MV-4-11 (cell line): ENCODE data around the gene MMRN1.

Source experiments
- DNase-seq: peaks from one replicate; lab custom pipeline; 2025; lab: John Stamatoyannopoulos, UW

Gene MMRN1

DNA sequence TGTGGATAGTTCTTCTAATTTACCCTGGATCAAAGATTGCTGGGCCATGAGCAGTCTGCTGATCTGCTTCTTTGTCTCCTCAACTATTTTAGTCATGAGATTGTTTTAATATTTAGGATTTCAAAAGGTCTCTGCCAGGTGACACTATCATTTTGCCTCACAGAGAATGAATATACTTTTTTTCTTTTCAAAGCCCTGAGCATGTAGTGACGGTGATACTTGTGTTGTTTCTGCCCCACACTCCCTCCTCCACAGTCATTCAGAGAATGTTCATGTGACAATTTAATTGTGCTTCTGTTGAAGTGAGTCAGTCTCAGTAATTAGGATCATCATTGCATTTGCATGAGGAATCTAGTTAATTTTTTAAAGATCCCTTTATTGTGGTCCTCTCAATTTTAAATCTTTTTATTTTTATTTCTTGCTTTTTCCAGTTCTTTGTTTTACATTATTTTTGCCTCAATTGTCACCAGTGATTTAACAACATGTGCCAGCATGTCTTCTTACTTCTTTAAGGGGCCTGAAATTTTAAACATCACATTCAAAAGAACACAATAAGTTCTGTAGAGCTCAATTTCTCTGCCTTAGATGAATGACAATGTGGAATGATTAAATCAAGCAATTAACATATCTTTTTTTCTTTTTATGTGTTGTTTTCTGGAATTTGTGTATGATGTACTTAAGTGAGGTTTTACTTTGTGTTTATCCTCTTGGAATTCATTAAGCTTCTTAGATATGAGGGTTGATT, 12.3 kb downstream of the MMRN1 start:
- no peak for DNase-seq

DNA sequence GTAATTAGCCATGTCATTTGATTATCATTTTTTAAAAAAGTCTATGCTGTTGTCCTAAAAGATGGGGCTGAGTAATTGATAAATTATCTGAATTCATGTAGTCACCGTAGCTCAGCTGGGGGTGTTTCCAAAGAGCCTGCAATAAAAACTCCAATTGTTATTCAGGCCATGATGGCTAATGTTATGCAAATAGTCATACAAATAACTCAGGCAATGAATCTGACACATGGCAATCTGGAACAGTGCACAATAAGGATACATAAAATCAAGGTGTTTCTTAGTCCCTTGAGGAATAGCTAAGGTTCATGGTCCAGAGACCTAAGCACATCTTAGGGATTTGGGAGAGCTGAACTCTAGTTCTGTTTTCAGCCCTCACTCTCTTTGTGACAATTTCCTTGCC, 15.2 kb downstream of the MMRN1 start:
- no peak for DNase-seq

DNA sequence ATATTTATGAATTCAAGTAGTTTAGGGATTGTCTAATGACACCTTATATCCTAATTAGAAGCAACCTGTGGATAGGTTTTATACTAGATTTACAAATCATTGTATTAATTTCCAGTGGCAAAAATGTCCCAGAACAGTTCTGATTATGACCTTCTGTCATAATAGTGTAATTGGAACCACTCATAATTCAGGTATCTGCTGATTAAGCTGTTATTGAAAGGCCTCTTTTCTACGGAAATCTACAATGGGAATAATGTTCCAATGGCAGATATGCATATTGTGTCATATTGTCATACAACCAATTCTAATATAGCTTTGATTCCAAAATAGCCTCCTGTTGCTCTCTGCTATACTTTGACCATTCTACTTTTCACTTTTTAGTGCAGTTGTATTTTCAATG, 19.0 kb downstream of the MMRN1 start:
- no peak for DNase-seq

DNA sequence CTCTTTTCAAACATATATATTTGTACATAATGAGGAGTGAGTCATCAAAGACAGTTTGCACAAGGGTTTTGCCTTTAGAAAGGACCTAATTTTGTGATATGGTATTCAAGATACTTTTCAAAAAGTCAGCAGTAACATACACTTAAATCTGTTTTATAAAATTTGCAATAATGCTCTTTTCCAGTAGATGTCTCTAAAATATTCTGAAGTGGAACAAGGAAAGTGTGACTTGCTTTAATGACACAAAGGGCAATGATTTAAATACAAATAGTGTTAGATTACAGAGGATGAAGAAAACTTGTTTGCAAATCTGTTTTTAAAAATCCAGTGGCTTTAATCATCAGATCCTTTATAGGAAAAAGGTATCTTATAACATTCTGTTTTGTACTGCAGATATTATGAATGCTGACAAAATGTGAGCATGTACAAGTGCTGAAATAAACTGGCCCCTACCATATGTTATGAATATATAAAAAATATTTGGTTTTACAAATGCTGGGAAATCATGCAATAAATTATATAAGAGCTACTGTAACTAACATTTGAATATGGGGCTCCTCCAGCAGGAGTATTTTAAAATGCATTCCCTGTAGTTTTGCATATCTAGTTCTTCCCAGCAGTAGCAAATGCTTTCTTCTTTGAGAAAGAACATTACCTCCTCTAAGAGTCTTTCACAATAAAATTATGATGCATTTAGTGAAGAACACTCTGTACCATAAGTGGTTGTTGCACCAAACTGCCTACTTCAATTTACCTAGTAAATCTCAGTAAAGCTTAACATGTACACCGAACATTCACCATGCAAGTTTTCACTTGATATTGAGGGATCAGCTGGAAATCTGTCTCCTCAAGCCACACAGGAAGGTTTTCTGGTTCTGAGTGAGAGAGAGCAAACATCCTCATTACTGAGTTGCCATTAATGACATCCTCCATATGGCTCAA, 20.2 kb downstream of the MMRN1 start:
- DNase-seq, result no peak

DNA sequence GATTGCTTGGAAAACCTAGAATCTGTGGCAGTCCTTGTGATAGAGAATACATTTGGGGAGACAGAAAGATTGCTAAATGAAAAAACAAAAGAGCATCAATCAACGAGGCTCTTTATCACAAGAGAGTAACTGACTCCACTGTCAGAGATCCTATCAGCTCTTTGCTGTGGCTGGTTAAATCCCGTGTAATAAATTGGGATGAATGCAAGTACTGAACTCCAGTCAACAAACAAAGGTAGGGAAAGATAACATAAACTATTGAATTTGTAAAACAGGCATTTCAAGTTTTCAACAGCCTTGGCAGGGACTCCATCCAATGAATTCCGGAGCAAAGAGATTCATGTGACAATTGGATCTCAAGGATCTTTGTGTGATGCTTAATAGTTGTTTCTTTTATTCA, 21.3 kb downstream of the MMRN1 start:
- no peak for DNase-seq

DNA sequence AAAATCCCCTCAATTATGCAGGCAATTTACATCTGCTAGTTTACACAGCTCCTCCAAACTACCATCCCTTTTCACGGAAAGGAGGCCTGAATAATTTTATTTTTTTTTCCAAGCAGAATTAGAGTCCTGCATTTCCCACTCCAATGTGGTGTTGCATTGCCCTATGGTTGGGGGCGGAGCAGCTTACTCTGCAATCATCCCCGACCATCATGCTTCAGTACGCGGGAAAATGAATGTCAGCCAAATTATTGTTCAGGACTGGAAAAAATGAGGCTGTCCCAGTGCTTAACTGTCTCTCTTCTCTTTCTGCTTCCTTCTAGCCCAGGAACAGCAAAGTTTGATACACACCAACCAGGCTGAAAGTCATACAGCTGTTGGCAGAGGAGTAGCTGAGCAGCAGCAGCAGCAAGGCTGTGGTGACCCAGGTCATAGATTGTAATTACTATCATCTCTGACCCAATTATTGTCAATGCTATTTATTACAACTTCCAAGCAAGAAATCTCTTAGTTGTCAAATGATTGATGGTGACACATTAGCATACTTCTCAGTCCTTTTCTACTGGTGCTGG, 28.3 kb downstream of the MMRN1 start:
- DNase-seq, result no peak

DNA sequence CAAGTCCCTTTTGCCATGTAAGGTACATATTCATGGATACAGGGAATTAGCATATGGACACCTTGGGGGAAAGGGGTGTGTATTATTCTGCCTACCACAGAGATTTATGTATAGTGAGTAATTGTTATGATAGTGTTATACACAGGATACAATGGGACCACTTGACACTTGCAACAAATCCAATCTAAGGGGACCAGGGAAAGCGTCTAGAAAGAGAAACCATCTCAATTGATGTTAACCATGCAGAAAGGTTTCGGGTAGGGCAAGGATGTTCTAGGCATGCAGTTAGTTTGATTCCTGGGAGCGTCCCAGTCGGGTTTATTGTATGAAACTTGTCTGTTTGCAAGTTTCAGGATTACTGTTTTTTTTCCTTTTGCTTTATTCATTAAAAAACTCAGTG, 34.2 kb downstream of the MMRN1 start:
- DNase-seq, result no peak

DNA sequence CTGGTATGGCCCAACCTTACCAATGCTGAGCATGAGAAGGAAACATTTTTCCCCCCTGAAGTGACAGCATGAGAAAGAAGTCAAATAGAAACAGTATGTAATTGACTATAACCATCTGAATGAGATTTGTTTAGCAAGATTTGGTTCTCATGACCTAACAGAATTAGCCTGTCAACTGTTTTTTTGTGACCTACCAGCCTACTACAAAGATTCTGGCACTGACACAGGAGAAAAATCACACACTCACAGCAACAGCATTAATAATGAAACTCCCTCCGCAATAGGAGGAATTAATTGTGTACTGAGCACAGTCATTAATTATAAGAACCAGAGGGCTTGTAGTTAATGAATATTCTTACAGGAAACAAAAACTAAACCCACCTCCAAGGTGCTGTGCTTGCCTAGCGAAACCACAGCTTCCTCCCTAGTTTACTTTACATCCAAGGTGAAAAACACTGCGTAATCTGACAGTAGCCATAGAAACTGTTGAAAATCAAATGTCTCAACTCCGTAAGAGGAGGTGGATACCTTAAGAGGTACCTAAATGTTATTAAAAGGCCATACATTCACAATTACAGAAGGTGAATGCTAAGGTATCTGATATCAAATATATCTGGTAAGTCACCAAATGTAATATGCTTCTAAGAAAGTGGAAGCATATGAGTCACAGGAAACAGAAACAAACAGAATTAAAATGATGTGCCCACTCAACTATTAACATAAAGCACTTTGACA, 34.9 kb downstream of the MMRN1 start:
- DNase-seq, result no peak

DNA sequence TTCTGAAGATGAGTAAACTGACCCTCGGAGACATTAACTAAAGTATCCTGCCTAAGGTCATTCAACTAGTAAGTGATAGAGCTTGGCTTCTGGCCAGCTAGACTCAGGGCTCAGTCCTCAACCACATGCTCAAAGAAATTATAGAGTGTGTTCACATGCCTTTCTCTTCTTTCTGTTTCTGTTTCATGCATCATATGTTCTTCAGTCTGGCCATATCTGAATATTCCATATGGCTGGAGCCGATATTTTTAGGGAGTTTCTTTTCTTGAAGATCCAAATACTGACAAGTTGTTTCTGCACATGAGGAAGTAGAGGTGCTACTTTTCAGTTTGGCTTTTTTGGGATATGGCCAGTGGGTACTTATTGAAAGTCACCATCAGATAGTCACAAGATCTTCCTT, 44.9 kb downstream of the MMRN1 start:
- DNase-seq, result no peak

DNA sequence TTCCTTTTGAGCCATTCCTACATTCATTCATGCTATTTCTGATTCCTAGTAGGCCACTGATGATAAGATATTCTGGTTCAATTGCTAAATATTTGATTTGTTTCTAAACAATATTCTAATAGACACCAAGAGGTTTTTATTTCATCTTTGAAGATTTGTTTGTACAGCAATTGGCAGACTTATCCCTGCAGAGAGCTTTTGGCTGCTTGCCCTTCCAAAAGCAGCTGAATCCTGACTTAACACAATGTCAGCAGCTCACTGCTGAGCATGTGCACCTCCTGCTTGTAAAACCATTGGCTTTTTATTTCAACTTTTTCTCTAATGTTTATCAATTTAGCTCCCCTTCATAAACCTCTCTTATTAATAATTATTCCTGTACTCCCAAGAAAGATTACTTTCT, 45.3 kb downstream of the MMRN1 start:
- DNase-seq, result no peak

DNA sequence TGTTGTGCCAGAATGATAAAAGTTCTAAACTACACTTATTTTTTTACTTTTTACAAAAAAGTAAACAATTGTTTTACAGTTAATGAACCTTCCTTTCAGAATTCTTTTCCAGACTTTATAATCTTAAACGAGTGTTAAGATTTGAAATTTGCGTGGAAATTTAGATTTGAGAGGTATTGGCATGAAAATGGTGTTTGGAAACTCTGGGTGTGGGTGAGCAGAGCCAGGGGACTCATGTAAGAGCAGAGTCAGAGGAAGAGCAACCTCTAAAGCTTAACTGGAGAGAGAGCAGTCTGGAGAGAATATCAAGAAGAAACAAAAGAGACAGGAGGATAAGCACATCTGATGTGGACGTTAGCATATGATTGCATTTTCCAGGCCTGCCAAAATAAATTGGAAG, 48.2 kb downstream of the MMRN1 start:
- no peak for DNase-seq

DNA sequence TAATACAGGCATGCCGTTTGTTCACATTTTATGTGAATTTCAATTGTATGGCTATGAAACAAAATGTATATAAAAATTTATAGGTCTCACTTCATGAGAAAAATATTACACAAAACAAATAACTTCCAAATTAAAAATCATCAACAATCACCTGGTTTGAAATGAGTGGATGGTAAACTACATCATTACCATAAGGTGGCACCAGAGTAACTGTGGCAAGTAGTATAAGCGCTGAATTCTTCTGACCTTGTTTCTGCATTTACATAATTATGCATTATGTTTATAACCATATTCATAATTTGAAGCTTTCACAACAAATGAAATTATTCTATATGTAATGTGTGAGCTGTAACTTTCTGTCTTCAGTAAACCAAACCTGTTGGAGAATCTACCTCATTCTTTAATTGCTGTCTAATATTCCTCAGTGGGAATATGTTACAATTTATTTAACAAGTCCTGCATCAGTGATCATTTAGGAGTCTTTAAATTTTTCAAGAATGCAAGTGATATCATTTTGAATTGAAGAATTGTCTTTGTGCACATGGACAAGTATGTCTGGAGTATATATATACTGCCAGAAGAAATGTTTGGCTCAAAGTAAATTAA, 55.2 kb downstream of the MMRN1 start:
- DNase-seq, result no peak

DNA sequence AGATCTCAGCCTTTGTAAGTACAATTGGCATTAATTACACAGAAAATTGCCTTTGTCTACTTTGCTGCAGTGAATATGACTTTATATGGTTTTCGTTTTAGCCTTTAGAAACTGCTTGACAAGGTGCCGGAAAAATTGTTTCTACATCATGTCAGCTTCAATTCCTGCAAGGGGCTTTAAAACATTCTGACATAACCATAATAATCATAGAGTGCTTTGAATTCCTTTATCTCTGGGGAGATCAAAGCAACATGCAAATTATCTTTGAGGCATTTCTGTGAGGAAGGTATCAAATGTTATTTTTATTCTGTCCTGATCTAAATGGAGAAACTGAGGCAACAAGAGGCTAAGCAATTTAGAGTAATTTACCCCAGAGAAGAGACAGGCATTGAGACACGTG, 57.8 kb downstream of the MMRN1 start:
- no peak for DNase-seq

DNA sequence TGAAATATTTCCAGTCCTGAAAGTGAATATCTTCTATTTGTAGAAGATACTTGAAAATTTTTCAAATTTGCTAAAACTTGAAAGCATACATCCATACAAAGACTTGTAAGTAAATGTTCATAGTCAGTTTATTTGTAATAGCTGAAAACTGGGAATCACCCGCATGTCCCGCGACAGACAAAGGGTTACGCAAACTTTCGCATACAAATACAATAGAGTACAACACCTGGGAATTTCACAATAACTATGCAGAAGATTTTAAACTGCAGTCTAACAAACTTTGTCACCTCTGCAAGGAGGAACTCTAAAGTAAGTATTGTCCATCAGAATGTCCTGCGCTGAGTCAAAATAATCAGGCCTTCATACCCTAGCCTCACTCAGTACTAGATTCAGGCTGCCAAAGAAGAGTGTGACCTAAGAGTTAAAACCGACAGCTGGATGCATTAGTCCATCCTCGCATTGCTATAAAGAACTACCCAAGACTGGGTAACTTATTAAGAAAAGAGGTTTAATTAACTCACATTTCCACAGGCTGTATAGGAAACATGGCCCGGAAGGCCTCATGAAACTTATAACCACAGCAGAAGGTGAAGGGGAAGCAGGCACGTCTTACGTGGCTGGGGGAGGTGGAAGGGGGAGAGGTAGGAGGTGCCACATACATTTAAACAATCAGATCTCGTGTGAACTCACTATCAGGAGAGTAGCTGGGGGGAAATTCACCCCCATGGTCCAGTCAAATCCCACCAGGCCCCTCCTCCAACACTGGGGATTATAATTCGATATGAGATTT, 60.4 kb downstream of the MMRN1 start:
- no peak for DNase-seq

DNA sequence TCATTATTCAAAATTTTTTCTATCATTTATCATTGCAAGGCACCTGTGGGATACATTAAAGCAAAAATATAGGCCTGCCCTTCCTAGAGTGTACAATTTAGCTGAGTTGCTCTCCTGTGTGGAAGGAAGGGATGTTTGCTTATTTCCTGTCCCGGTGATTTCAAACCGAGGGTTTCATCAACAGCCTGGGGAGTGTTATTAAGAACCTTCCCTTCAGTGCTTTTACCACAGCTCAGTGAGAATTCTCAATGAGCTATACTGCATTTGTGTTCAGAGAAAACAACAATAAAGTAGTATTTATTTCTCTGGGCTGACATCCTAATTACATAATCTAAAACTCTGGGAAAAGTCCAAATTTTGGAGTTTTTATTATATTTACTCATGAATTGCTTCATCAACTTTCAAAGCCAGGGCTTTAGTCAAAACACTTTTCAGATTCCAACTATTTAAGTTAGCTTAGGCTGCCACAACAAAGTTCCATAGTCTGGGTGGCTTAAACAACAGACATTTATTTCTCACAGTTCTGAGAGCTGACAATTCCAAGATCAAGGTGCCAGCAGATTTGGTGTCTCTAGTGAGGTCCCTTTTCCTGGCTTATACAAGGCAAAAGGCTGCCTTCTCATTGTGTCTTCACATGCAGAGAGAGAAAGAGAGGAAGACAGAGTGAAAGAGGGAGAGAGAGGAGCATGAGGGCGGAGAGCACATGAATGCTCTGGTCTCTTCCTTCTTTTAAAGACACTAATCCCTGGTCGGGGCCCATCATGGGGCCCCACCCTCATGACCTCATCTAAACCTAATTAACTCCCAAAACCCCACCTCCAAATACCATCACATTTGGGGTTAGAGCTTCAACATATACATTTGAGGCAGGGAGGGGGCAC, 62.6 kb downstream of the MMRN1 start:
- no peak for DNase-seq

DNA sequence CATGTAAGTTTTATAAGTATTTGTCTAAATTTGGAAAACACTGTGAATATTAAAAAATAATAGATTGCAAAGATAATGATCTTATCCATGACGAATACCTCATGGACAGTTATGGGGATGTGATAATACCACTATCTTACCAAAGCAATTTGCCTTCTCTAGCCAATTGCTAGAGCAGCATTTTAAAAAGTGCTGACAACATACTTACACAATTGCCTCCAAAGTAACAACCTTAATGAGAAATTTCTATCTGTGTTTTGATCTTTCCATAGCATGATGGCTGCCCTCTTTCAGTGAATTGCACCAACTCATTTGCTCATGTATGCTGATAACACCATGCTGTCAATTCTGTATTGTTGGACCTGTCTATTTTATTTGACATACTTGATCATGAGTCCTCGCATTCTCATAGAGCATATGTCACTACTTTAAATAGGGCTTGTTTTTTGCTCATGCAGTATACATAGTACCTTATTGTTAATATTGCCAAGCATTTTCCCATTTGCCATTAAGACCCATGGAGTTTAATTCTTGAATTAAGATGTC, 87.2 kb downstream of the MMRN1 start:
- DNase-seq, result no peak

DNA sequence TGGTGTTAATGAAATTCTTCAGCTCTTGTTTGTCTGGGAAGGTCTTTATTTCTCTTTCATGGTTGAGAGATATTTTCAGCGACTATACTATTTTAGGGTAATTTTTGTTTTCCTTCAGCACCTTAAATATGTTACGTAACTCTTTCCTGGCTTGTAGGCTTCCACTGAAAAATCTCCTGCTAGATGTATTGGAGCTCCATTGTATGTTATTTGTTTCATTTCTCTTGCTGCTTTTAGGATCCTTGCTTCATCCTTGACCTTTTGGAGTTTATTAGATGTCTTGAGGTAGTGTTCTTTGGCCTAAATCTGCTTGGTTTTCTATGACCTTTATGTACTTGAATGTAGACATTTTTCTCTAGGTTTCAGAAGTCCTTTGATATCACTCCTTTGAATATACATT, 93.6 kb downstream of the MMRN1 start:
- no peak for DNase-seq

DNA sequence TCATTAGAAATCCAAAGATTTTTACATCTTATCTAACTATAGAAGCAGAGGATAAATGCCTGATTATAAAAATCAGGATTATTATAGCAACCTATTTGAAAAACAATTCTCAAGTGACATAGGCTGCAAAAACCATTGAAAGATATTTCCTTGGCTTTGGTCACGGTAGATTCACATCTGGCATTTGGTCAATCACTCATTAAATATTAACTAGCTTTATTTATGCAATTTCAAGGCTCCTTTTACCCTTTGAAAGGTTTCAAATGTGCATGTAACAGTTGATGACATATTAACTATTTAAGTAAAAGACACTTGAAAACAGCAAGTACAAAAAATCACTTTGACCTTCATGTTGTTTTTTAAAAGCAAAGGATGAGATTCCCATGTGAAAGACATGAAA, 98.1 kb downstream of the MMRN1 start:
- DNase-seq, result no peak

DNA sequence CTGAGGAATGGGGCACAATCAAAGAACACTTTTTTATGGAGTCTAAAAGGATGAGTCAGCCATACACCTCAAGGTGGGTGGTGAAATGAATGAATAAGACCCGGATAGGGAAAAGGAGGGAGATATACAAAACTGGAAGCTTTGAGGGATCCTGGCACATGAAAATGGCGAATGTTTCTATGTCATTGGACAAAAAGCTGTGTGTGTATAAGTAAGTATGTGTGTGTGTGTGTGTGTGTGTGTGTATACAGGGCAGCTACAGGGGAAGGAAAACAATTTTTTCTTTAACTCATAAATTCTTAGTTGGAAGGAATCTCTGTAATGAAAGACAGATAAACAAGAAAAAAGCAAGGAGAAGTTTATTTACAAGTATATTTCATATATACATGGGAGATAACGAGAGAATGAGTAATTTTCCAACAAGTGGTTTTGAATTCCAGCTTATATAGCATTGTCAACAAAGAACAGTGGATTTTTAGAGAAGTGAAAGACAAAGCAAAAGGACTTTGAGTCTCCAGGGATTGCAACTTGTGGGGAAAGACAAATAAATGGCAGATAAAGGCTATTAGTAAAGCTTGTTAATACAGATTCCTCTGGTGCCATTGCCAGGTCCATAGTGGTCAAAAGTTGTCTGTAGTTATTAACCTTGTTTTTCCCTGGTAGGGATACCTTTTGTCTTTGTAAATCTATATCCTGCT, 99.7 kb downstream of the MMRN1 start:
- no peak for DNase-seq
